ENCODE results near the gene PON1. TPM values are rescaled to one million over a fixed set of nuclear protein-coding genes. Genes with fewer than 3 reads are reported as not detected.

The PON1 gene
- total and polyA plus RNA-seq, 2 donors (not counting 1 experiment from before 2014, with no cell fraction given): not detected

DNA sequence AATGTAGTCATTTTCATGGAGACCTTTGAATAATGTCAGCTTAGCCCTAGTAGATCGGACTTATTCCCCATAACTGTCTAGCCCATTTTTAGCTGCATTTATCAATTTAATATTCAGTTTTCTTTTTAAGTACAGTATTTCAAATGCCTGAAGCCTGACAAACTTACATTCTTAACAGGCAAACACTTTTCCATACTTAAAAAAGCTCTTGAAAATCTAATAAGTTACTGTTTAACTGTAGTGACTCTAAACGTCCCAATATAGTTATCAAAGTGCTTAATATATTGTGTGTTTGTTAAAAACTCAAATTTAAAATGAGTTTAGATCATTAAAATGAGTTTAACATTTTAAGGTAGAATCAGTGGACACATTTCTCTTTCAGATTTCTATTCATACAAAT is 44.9 kb downstream of the PON1 start:
- no peaks in the 10 kb centered on the region for H3K9me3 ChIP-seq (ENCODE audit: control extremely low read depth in 1 of 3, control insufficient read depth in 2 of 3, insufficient read depth in 1 of 3, low read length in 2 of 3)
- no peak overlapping the region for H3K4me3 Mint-ChIP-seq
- H3K4me2 ChIP-seq (replicated peaks; ENCODE audit: low read depth, low read length, poor library complexity, severe bottlenecking): no peak overlapping the region
- H3K27me3 Mint-ChIP-seq: peaks cover 4% of the 10 kb centered on the region
- no peak for DNase-seq
- H3K27ac Mint-ChIP-seq: no peak overlapping the region
- H3K9me3 Mint-ChIP-seq (ENCODE audit: insufficient read depth): no peaks in the 10 kb centered on the region
- no peaks in the 10 kb centered on the region for H3K79me2 ChIP-seq (ENCODE audit: control insufficient read depth, insufficient read depth, low read length)
- no peaks in the 10 kb centered on the region for H4K20me1 ChIP-seq (ENCODE audit: control insufficient read depth, insufficient read depth, low read length, poor library complexity, severe bottlenecking)
- ChIA-PET CTCF (no interaction called here), POLR2A (no interaction called here)
- no peak overlapping the region for H3K4me3 ChIP-seq (ENCODE audit: control extremely low read depth in 1 of 5, extremely low read depth in 1 of 5, insufficient read depth in 1 of 5, low read depth in 2 of 5, low read length in 4 of 5)
- H2AFZ ChIP-seq (ENCODE audit: insufficient read depth, low read depth, low read length, poor library complexity, severe bottlenecking): no peak overlapping the region
- ATAC-seq (ENCODE audit: low read depth): no peak
- H3K27ac ChIP-seq (ENCODE audit: low read length in 2 of 2): no peak overlapping the region
- TF ChIP-seq EZH2 (IDR thresholded peaks at IDR 0.05; ENCODE audit: borderline replicate concordance, insufficient read depth, low read depth, low read length, poor library complexity, severe bottlenecking): no peak
- TF ChIP-seq, protein P1, sequence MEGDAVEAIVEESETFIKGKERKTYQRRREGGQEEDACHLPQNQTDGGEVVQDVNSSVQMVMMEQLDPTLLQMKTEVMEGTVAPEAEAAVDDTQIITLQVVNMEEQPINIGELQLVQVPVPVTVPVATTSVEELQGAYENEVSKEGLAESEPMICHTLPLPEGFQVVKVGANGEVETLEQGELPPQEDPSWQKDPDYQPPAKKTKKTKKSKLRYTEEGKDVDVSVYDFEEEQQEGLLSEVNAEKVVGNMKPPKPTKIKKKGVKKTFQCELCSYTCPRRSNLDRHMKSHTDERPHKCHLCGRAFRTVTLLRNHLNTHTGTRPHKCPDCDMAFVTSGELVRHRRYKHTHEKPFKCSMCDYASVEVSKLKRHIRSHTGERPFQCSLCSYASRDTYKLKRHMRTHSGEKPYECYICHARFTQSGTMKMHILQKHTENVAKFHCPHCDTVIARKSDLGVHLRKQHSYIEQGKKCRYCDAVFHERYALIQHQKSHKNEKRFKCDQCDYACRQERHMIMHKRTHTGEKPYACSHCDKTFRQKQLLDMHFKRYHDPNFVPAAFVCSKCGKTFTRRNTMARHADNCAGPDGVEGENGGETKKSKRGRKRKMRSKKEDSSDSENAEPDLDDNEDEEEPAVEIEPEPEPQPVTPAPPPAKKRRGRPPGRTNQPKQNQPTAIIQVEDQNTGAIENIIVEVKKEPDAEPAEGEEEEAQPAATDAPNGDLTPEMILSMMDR (IDR thresholded peaks at IDR 0.05): no peak
- H3K9ac ChIP-seq (ENCODE audit: low read length): no peak overlapping the region
- no peaks in the 10 kb centered on the region for H3K27me3 ChIP-seq (replicated peaks in 1 of 4; ENCODE audit: control extremely low read depth in 1 of 4, control insufficient read depth in 3 of 4, insufficient read depth in 4 of 4, low read length in 3 of 4)
- no peaks in the 10 kb centered on the region for H3K36me3 ChIP-seq (replicated peaks in 1 of 2; ENCODE audit: control extremely low read depth in 1 of 2, control insufficient read depth in 1 of 2, extremely low read depth in 1 of 2, insufficient read depth in 2 of 2, low read length in 1 of 2)
- no CpG with 5 or more reads among the region's 2 CpGs for WGBS (ENCODE audit: insufficient coverage)
- intact Hi-C loops (cut with micrococcal nuclease): no loop called here
- H3K4me1 Mint-ChIP-seq: no peaks in the 10 kb centered on the region
- no peaks in the 10 kb centered on the region for H3K4me1 ChIP-seq (ENCODE audit: control insufficient read depth in 2 of 2, insufficient read depth in 2 of 2, low read length in 2 of 2)

GRCh38 chr7:95276114-95276513 is 48.2 kb downstream of the PON1 start:
- no peaks in the 10 kb centered on the region for H3K9me3 Mint-ChIP-seq (ENCODE audit: insufficient read depth)
- H3K27me3 ChIP-seq (replicated peaks in 1 of 4; ENCODE audit: control extremely low read depth in 1 of 4, control insufficient read depth in 3 of 4, insufficient read depth in 4 of 4, low read length in 3 of 4): no peaks in the 10 kb centered on the region
- no CpG with 5 or more reads among the region's 2 CpGs for WGBS (ENCODE audit: insufficient coverage)
- no peak overlapping the region for H2AFZ ChIP-seq (ENCODE audit: insufficient read depth, low read depth, low read length, poor library complexity, severe bottlenecking)
- no peak overlapping the region for H3K4me3 ChIP-seq (ENCODE audit: control extremely low read depth in 1 of 5, extremely low read depth in 1 of 5, insufficient read depth in 1 of 5, low read depth in 2 of 5, low read length in 4 of 5)
- ChIA-PET POLR2A (no interaction called here), CTCF (no interaction called here)
- no peaks in the 10 kb centered on the region for H4K20me1 ChIP-seq (ENCODE audit: control insufficient read depth, insufficient read depth, low read length, poor library complexity, severe bottlenecking)
- no peaks in the 10 kb centered on the region for H3K4me1 ChIP-seq (ENCODE audit: control insufficient read depth in 2 of 2, insufficient read depth in 2 of 2, low read length in 2 of 2)
- no peaks in the 10 kb centered on the region for H3K36me3 ChIP-seq (replicated peaks in 1 of 2; ENCODE audit: control extremely low read depth in 1 of 2, control insufficient read depth in 1 of 2, extremely low read depth in 1 of 2, insufficient read depth in 2 of 2, low read length in 1 of 2)
- H3K9ac ChIP-seq (ENCODE audit: low read length): no peak overlapping the region
- TF ChIP-seq EZH2 (IDR thresholded peaks at IDR 0.05; ENCODE audit: borderline replicate concordance, insufficient read depth, low read depth, low read length, poor library complexity, severe bottlenecking): no peak
- TF ChIP-seq, protein P1 (IDR thresholded peaks at IDR 0.05): no peak
- no peak overlapping the region for H3K27ac Mint-ChIP-seq
- no peaks in the 10 kb centered on the region for H3K9me3 ChIP-seq (ENCODE audit: control extremely low read depth in 1 of 3, control insufficient read depth in 2 of 3, insufficient read depth in 1 of 3, low read length in 2 of 3)
- H3K4me1 Mint-ChIP-seq: no peaks in the 10 kb centered on the region
- no peak for DNase-seq
- H3K79me2 ChIP-seq (ENCODE audit: control insufficient read depth, insufficient read depth, low read length): no peaks in the 10 kb centered on the region
- H3K4me3 Mint-ChIP-seq: no peak overlapping the region
- peaks cover 4% of the 10 kb centered on the region for H3K27me3 Mint-ChIP-seq
- intact Hi-C loops (cut with micrococcal nuclease): no loop called here
- ATAC-seq (ENCODE audit: low read depth): no peak
- no peak overlapping the region for H3K27ac ChIP-seq (ENCODE audit: low read length in 2 of 2)
- no peak overlapping the region for H3K4me2 ChIP-seq (replicated peaks; ENCODE audit: low read depth, low read length, poor library complexity, severe bottlenecking)
